Eye (tissue), 1 donor: ENCODE measurements around the gene CLIC3.
"Not testable (repeated sequence)": the region's sequence is repeated elsewhere in the genome, so short reads cannot be mapped to it uniquely, and the experiment has no call there.

Source experiments
- DNase-seq: peaks from one replicate; pipeline ENCODE4 v3.0.0-alpha.2; 2015

The CLIC3 gene

DNA sequence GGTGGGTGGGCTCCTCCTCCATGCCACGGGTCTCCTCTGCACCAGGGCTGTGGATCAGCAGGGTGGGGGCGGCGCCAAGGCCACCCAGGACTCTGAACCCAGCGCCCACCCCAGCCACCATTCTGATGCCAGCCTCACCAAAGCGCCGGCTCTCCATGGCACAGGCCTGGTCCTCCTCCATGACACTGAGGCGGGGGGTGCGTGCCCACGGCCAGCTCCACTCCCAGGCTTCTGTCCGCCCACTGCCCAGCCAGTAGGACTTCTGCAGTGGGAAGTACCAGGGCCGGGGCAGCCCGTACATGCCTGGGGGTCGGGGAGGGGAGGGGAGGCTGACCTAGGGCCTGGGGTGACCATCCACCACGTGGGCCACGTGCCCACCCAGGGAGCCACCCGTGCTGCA is 20.1 kb upstream of the CLIC3 start:
- DNase-seq, result no peak

DNA sequence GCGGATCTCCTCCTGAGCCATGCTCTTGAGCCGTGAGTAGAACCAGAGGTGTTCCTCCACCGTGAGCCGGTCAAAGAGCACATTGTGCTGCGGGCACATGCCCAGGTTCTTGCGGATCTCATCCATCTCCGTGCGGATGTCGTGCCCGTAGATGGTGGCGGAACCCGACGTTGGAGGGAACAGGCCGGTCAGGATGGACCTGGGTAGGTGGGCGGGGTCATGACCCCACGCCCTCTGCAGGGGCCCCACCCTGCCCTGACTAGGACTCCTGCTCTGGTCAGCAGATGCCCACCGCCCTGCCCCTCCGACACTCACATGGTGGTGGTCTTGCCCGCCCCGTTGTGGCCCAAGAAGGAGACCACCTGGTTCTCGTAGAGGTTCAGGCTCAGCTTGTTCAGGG is 19.6 kb upstream of the CLIC3 start:
- no peak for DNase-seq

DNA sequence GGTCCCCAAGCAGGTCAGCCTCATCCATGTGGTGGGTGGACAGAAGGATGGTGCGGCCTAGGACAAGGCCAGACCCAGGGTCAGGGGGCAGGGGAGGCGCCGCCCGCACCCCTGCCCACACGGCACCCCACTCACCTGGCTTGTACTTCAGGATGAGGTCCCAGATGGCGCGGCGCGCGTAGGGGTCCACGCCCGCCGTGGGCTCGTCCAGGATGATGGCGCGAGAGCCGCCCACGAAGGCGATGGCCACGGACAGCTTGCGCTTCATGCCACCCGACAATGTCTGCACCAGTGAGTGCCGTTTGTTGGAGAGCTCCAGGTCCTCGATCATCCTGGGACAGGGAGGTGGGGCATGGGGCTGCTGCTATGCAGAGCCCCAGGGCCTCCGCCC is 19.2 kb upstream of the CLIC3 start:
- DNase-seq, result no peak

DNA sequence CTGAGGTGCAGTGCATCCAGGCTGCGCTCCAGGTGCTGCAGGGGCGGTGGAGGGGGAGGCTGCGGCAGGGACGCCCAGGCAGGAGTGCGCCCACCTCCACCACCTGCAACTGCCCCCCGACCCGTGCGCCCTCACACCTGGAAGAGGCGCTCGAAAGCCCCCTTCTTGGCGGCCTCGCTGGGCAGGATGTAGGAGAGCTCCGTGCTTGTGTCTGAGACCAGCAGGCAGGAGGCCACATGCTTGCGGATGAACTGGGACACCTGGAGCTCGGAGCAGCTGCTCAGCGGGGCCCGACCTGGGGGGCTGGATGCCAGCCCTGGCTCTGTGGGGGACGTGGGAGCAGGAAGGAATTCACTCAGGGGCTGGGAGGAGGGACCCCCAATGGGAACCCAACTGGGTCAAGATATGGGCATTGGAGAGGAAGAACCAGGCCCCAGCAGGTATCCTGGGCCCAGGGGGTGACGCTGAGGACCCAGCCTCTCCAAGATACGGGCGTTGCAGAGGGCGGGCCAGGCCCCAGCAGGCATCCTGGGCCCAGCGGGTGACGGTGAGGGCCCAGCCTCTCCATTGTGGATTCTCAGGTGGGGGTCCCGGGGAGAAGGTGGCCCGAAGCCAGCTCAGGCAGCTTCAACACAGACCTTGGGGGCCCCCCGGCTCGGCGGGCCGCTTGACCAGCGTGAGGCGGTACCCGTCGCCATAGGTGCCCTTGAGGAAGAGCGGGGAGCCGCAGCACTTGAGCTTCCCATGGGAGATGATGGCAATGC is 18.6 kb upstream of the CLIC3 start:
- no peak for DNase-seq

DNA sequence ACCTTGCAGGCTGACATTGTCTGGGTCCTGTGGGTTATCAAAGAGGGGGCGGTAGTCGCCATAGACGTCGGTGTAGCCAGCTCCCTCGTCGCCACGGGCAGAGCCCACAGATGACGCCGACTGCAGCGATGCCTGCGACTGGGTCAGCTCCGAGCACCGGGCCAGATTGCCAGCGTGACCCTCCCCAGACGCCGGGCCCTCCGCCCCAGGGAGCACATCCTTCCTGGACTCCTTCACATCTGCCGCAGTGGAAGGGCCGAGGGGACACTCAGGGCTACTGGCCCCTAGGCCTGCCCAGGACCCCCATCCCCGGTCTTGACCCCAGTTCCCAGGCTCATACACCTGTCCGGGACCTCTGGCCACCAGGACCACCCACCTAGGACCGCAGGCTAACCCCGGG is 17.8 kb upstream of the CLIC3 start:
- no peak for DNase-seq

GRCh38 chr9:137013571-137013940 is 17.2 kb upstream of the CLIC3 start:
- DNase-seq, result no peak

DNA sequence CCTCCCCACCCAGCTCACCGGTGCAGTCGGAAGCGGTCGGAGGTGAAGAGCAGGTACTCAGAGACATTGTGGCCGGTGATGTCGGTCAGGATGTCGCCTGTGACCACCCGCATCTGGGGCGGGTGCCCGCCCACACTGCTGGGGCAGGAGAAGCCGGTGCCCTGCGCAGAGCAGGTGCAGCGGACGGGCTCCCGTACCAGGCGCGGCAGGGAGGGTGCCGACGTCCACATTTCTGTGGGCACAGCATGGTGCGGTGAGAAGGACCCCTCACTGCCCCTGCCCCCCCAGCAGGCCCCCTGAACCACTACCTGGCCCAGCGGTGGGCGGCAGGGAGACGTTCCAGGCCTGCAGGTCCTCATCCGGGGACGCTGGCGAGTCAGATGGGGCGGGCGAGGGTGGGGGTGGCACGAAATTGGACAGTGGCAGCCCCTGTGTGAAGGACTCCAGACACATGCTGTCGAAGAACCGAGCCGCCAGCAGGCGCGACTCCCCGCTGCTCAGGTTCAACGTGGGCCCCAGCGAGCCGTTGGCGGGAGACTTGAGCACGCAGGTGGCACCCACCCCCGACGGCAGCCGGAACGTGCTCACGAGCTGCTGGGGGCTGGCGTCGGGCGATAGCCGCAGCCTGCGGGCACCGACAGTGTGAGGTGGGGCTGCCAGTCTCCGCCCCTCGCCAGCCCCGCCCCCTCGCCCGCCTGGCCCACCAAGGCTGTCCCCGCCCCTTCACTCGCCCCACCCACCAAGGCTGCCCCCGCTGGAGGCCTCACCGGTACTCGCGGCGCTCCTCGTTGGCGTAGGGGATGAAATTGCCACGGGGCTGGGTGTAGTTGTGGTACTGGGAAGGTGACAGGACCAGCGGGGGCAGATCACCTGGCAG is 16.6 kb upstream of the CLIC3 start:
- DNase-seq, result no peak

- DNase-seq, result no peak
Observed at GRCh38 chr9:137011907-137012675, 15.7 kb upstream of the CLIC3 start.

DNA sequence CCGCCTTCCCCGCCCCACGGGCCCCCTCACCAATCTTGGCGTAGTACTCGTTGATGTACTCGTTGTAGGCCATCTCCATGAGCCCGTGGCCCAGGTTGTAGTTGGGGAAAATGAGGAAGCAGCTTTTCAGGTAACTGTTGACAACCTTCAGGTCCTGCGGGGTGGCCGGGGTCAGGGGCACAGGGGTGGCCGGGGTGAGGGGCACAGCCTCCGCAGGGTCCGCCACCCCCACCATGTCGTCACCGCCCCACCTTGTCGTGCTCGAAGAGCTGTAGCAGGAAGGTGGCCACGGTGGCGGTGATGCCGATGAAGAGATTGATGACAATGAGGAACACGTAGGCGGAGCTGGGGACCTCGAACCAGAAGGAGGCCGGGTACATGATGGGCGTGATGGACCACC is 14.8 kb upstream of the CLIC3 start:
- DNase-seq, result no peak

GRCh38 chr9:137009938-137010732 is 13.8 kb upstream of the CLIC3 start:
- no peak for DNase-seq

GRCh38 chr9:137009217-137009616 is 12.8 kb upstream of the CLIC3 start:
- DNase-seq, result no peak

DNA sequence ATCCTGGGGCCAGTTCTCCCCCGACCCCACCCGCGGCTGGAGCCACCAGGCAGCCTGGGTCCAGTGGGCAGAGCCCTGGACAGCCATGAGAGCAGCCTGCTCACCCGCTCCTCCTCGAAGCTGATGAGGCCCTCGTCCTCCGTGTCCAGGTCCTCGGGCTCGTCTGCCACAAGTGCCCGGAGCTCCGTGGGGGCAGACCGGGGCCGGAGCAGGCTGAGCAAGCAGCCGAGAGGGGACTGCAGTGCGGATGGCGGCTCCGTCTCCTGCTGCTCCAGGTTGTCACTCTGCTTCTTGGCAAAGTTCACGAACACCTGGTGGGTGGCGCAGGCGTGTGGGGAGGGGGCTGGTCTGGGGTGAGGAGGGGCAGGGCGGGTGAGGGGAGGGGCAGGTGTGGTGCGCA is 11.9 kb upstream of the CLIC3 start:
- no peak for DNase-seq

DNA sequence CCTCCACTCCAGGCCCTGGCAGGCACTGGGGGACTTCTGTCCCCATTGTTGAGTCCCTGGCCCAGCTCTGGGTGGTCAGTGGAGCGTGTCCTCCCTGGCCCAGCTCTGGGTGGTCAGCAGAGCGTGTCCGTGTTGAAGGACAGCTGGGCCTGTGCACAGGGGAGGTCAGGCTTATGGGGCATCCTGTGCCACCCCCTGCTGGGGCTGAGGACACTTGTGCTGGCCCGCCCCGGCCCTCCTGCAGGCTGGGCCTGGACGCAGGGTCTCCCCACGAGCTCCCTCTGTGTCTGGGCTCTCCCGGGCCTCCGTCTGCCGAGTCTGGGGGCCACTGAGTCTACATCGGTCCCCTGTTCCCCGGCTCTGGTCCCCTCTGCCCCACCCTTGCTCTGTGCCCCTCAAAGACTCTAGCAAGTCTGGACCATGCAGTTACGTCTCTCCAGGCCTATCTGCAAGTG is 11.5 kb upstream of the CLIC3 start:
- peak; percentile 27 for DNase-seq

- DNase-seq, result peak; percentile 26
Observed at GRCh38 chr9:137007108-137007815, 10.9 kb upstream of the CLIC3 start.

GRCh38 chr9:137006116-137007003 is 10.0 kb upstream of the CLIC3 start:
- no peak for DNase-seq

DNA sequence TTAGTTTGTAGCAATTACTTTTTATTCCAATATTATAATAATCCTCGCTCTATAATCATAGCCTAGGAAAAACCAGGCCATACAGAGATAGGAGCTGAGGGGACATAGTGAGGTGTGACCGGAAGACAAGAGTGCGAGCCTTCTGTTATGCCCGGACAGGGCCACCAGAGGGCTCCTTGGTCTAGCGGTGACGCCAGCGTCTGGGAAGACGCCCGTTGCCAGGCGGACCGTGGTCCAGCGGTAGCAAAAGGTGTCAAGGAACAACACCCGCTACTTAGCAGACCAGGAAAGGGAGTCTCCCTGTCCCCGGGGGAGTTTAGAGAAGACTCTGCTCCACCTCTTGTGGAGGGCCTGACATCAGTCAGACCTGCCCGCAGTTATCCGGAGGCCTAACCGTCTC is 7.9 kb upstream of the CLIC3 start:
- DNase-seq, result not testable (repeated sequence)

GRCh38 chr9:137002646-137003041 is 6.3 kb upstream of the CLIC3 start:
- no peak for DNase-seq

GRCh38 chr9:137001857-137002645 is 5.7 kb upstream of the CLIC3 start:
- DNase-seq, result no peak

DNA sequence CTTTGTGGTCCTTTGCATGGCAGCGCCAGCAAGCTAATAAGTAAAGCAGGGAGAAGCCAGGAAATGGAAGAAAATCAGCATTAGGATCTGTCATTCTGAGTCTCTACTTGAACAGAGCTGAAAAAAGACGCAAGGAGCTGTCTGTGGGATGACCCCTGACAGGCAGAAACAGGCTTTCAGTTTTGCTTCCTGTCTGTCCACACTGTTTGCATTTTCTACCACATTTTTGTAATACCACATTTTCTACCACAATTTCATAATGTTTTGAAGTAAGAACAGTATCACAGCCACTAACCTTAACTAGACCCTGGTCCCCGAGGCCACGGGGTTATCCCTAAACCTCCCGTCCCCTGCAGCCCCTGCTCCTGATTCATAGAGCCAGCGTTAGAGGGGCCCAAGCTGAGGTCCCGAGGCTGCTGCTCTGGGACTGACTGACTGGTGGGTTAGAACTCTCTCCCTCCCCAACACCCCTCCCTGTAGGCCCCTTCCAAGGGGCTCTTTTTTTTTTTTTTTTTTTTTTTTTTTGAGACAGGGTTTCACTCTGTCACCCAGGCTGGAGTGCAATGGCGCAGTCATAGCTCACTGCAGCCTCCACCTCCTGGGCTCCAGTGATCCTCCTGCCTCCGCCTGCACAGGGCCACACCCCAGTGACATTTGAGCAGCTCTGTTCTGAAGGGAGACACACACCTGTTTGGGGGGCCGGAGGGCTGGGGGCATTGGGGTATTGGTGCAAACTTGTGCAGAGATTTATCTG is 4.0 kb upstream of the CLIC3 start:
- DNase-seq, result no peak
